Large intestine (tissue), 3 donors: Measurements from ENCODE around the gene CD55. TPM values are rescaled to one million over a fixed set of nuclear protein-coding genes. Genes with fewer than 3 reads are reported as not detected.

Experiments
- DNase-seq, 2 donors: peaks; one replicate each; pipeline versions ENCODE4 v3.0.0 to v3.0.0-alpha.2; 2013
- H3K27ac ChIP-seq: one replicate; pipeline ENCODE4 v1.5.1; 2013; ENCODE audit warnings: low read length
- H3K27me3 ChIP-seq: 2 replicates; pipeline ENCODE4 v1.6.1; 2013; ENCODE audit warnings: low read length; ENCODE audit not compliant: control insufficient read depth, insufficient read depth
- H3K36me3 ChIP-seq: 2 replicates; pipeline ENCODE4 v1.6.1; 2013; ENCODE audit warnings: low read length; ENCODE audit not compliant: control insufficient read depth, insufficient read depth
- H3K4me1 ChIP-seq: one replicate; pipeline ENCODE4 v1.6.1; 2013; ENCODE audit warnings: low read length; ENCODE audit not compliant: control insufficient read depth, insufficient read depth
- H3K4me3 ChIP-seq: one replicate; pipeline ENCODE4 v1.5.1; 2013; ENCODE audit warnings: low read length
- H3K9me3 ChIP-seq: one replicate; pipeline ENCODE4 v1.6.1; 2013; ENCODE audit warnings: mild to moderate bottlenecking, low read depth, low read length, moderate library complexity; ENCODE audit not compliant: control insufficient read depth
- whole genome bisulfite sequencing: methylation state at CpG from one replicate; pipeline ENCODE4 v1.1.5; 2013; ENCODE audit warnings: low lambda C conversion rate; ENCODE audit not compliant: insufficient coverage; 5-methylcytosine and 5-hydroxymethylcytosine counted together
- polyA plus RNA-seq: library from polyadenylated mRNA; unstranded; fragments of 120-200 nt; gene quantifications from one replicate; pipeline ENCODE4 v1.2.1, GENCODE V29; 2013

CD55 gene
- polyA plus RNA-seq, 1 donor, result 24.1 TPM

GRCh38 chr1:207396168-207396746 is 74.8 kb downstream of the CD55 start:
- Histone ChIP-seq H3K4me1 (no peaks in the 10 kb centered on the region), H3K27me3 (no peaks in the 10 kb centered on the region), H3K4me3 (no peak overlapping the region), H3K36me3 (no peaks in the 10 kb centered on the region), H3K27ac (no peak overlapping the region), H3K9me3 (no peaks in the 10 kb centered on the region)
- no peak for DNase-seq
- WGBS, result no CpG with 5 or more reads among the region's 3 CpGs

- no peaks in the 10 kb centered on the region for H3K27me3 ChIP-seq
- H3K27ac ChIP-seq, result no peak overlapping the region
- DNase-seq, result no peak
- H3K4me1 ChIP-seq, result no peaks in the 10 kb centered on the region
- H3K36me3 ChIP-seq, result no peaks in the 10 kb centered on the region
- no CpG with 5 or more reads among the region's 2 CpGs for WGBS
- H3K4me3 ChIP-seq, result no peak overlapping the region
- no peaks in the 10 kb centered on the region for H3K9me3 ChIP-seq
Observed at GRCh38 chr1:207397525-207397926, 76.0 kb downstream of the CD55 start.

GRCh38 chr1:207398986-207399385 is 77.5 kb downstream of the CD55 start:
- H3K4me1 ChIP-seq, result no peaks in the 10 kb centered on the region
- DNase-seq, result no peak
- H3K4me3 ChIP-seq, result no peak overlapping the region
- 100% methylated on average over 1 of the region's 1 CpG for WGBS
- H3K27me3 ChIP-seq, result no peaks in the 10 kb centered on the region
- H3K9me3 ChIP-seq, result no peaks in the 10 kb centered on the region
- H3K27ac ChIP-seq, result no peak overlapping the region
- H3K36me3 ChIP-seq, result no peaks in the 10 kb centered on the region

GRCh38 chr1:207401578-207401977 is 80.1 kb downstream of the CD55 start:
- 100% methylated on average over 1 of the region's 7 CpGs for WGBS
- Histone ChIP-seq H3K27me3 (no peaks in the 10 kb centered on the region), H3K4me3 (no peak overlapping the region), H3K4me1 (no peaks in the 10 kb centered on the region), H3K27ac (no peak overlapping the region), H3K9me3 (no peaks in the 10 kb centered on the region), H3K36me3 (no peaks in the 10 kb centered on the region)
- DNase-seq, result no peak

GRCh38 chr1:207402744-207403143 is 81.3 kb downstream of the CD55 start:
- H3K27me3 ChIP-seq, result no peaks in the 10 kb centered on the region
- H3K4me1 ChIP-seq, result no peaks in the 10 kb centered on the region
- H3K36me3 ChIP-seq, result no peaks in the 10 kb centered on the region
- no peak overlapping the region for H3K4me3 ChIP-seq
- no peak overlapping the region for H3K27ac ChIP-seq
- 90% methylated on average over 2 of the region's 4 CpGs for WGBS
- no peak for DNase-seq
- no peaks in the 10 kb centered on the region for H3K9me3 ChIP-seq

GRCh38 chr1:207404849-207405525 is 83.5 kb downstream of the CD55 start:
- H3K27ac ChIP-seq, result no peak overlapping the region
- WGBS, result 100% methylated on average over 4 of the region's 6 CpGs
- no peaks in the 10 kb centered on the region for H3K9me3 ChIP-seq
- H3K27me3 ChIP-seq, result peaks cover 2% of the 10 kb centered on the region
- no peak overlapping the region for H3K4me3 ChIP-seq
- H3K36me3 ChIP-seq, result no peaks in the 10 kb centered on the region
- H3K4me1 ChIP-seq, result no peaks in the 10 kb centered on the region
- DNase-seq, result peak; percentile 53 to 61

- Histone ChIP-seq H3K36me3 (no peaks in the 10 kb centered on the region), H3K4me1 (no peaks in the 10 kb centered on the region), H3K9me3 (no peaks in the 10 kb centered on the region), H3K4me3 (no peak overlapping the region), H3K27ac (no peak overlapping the region), H3K27me3 (peaks cover 2% of the 10 kb centered on the region)
- no peak for DNase-seq
Observed at GRCh38 chr1:207405814-207406213, 84.3 kb downstream of the CD55 start.

- Histone ChIP-seq H3K4me3 (no peak overlapping the region), H3K27ac (no peak overlapping the region), H3K9me3 (no peaks in the 10 kb centered on the region), H3K27me3 (peaks cover 2% of the 10 kb centered on the region), H3K4me1 (no peaks in the 10 kb centered on the region), H3K36me3 (no peaks in the 10 kb centered on the region)
- WGBS, result 33% methylated on average over 1 of the region's 1 CpG
- no peak for DNase-seq
Observed at GRCh38 chr1:207407655-207408260, 86.3 kb downstream of the CD55 start.

Other genes starting within 250 kb of the CD55 start
- 0.48 TPM for gene C4BPB, start 232.8 kb upstream of the CD55 start, polyA plus RNA-seq
- 0.04 TPM for gene C4BPA, start 217.4 kb upstream of the CD55 start, polyA plus RNA-seq
- gene CR2, start 132.7 kb downstream of the CD55 start, polyA plus RNA-seq, result 0.27 TPM
- 0.66 TPM for gene CR1, start 174.5 kb downstream of the CD55 start, polyA plus RNA-seq